Measurements from ENCODE around the gene SPART. TPM values are rescaled to one million over a fixed set of nuclear protein-coding genes. Genes with fewer than 3 reads are reported as not detected.

The SPART gene
- polyA plus RNA-seq, 1 donor (not counting 4 experiments of a cell fraction or from before 2014, with no cell fraction given) = 35.5 TPM

GRCh38 chr13:36369268-36370107, 23.3 kb upstream of the SPART start:
- H3K4me2 ChIP-seq (ENCODE audit: control insufficient read depth, extremely low read depth, insufficient read depth, low read depth, low read length) = no peak overlapping the region
- no peaks in the 10 kb centered on the region for H3K79me2 ChIP-seq (ENCODE audit: control insufficient read depth, insufficient read depth, low read length)
- dilution Hi-C loops (cut with MboI; ENCODE audit: extremely low pct_ligation_motif_present, low sequenced_read_pairs) = no loop called here
- DNase-seq (ENCODE audit: low read depth, low spot score) (no peak), FAIRE-seq (no peak)
- H3K9me1 ChIP-seq (ENCODE audit: control insufficient read depth, extremely low read depth, insufficient read depth, low read length) = no peaks in the 10 kb centered on the region
- H3K4me1 ChIP-seq (ENCODE audit: control insufficient read depth, extremely low read depth, insufficient read depth, low read length) = no peaks in the 10 kb centered on the region
- H3K9me3 ChIP-seq (ENCODE audit: control insufficient read depth, low read depth, low read length) = no peaks in the 10 kb centered on the region
- no peak overlapping the region for H2AFZ ChIP-seq (ENCODE audit: control insufficient read depth, low read length)
- no peak overlapping the region for H3K9ac ChIP-seq (ENCODE audit: control insufficient read depth, extremely low read depth, insufficient read depth, low read length)
- no peak for TF ChIP-seq CTCF (optimal IDR thresholded peaks at IDR 0.05 in 1 of 3, IDR thresholded peaks at IDR 0.05 in 1 of 3, conservative IDR thresholded peaks at IDR 0.05 in 1 of 3; ENCODE audit: extremely low read depth in 1 of 3, insufficient read depth in 2 of 3, low read length in 3 of 3)
- TF ChIP-seq EZH2 (IDR thresholded peaks at IDR 0.05; ENCODE audit: low read length) = no peak
- no peak overlapping the region for H3K4me3 ChIP-seq (ENCODE audit: control insufficient read depth in 2 of 3, extremely low read depth in 1 of 3, insufficient read depth in 2 of 3, low read depth in 1 of 3, low read length in 3 of 3)
- no peaks in the 10 kb centered on the region for H3K36me3 ChIP-seq (ENCODE audit: control insufficient read depth in 2 of 2, extremely low read depth in 1 of 2, insufficient read depth in 2 of 2, low read length in 2 of 2)
- H3K27ac ChIP-seq (ENCODE audit: control insufficient read depth, insufficient read depth, low read length) = no peak overlapping the region
- no peaks in the 10 kb centered on the region for H3K27me3 ChIP-seq (ENCODE audit: control insufficient read depth, extremely low read depth, insufficient read depth, low read length)
- H4K20me1 ChIP-seq (ENCODE audit: control insufficient read depth, extremely low read depth, insufficient read depth, low read length) = no peaks in the 10 kb centered on the region

GRCh38 chr13:36366031-36366430, 19.8 kb upstream of the SPART start:
- no peak for DNase-seq (ENCODE audit: low read depth, low spot score)
- no peaks in the 10 kb centered on the region for H3K27me3 ChIP-seq (ENCODE audit: control insufficient read depth, extremely low read depth, insufficient read depth, low read length)
- dilution Hi-C loops (cut with MboI; ENCODE audit: extremely low pct_ligation_motif_present, low sequenced_read_pairs) = no loop called here
- H3K4me2 ChIP-seq (ENCODE audit: control insufficient read depth, extremely low read depth, insufficient read depth, low read depth, low read length) = no peak overlapping the region
- no peak for FAIRE-seq
- no peaks in the 10 kb centered on the region for H3K36me3 ChIP-seq (ENCODE audit: control insufficient read depth in 2 of 2, extremely low read depth in 1 of 2, insufficient read depth in 2 of 2, low read length in 2 of 2)
- no peak overlapping the region for H3K4me3 ChIP-seq (ENCODE audit: control insufficient read depth in 2 of 3, extremely low read depth in 1 of 3, insufficient read depth in 2 of 3, low read depth in 1 of 3, low read length in 3 of 3)
- H3K4me1 ChIP-seq (ENCODE audit: control insufficient read depth, extremely low read depth, insufficient read depth, low read length) = peaks cover 4% of the 10 kb centered on the region
- no peaks in the 10 kb centered on the region for H3K9me1 ChIP-seq (ENCODE audit: control insufficient read depth, extremely low read depth, insufficient read depth, low read length)
- no peak overlapping the region for H3K27ac ChIP-seq (ENCODE audit: control insufficient read depth, insufficient read depth, low read length)
- no peak for TF ChIP-seq CTCF (optimal IDR thresholded peaks at IDR 0.05 in 1 of 3, IDR thresholded peaks at IDR 0.05 in 1 of 3, conservative IDR thresholded peaks at IDR 0.05 in 1 of 3; ENCODE audit: extremely low read depth in 1 of 3, insufficient read depth in 2 of 3, low read length in 3 of 3)
- no peak for TF ChIP-seq EZH2 (IDR thresholded peaks at IDR 0.05; ENCODE audit: low read length)
- no peaks in the 10 kb centered on the region for H3K9me3 ChIP-seq (ENCODE audit: control insufficient read depth, low read depth, low read length)
- no peaks in the 10 kb centered on the region for H3K79me2 ChIP-seq (ENCODE audit: control insufficient read depth, insufficient read depth, low read length)
- H2AFZ ChIP-seq (ENCODE audit: control insufficient read depth, low read length) = no peak overlapping the region
- no peaks in the 10 kb centered on the region for H4K20me1 ChIP-seq (ENCODE audit: control insufficient read depth, extremely low read depth, insufficient read depth, low read length)
- H3K9ac ChIP-seq (ENCODE audit: control insufficient read depth, extremely low read depth, insufficient read depth, low read length) = no peak overlapping the region
